H1 (cell line): ENCODE measurements around the gene MCM7. TPM values are rescaled to one million over a fixed set of nuclear protein-coding genes. Genes with fewer than 3 reads are reported as not detected.

Experiments used
- CBX8 ChIP-seq: fragments of 300-800, 300-1000 bp; sonication (generic); IDR thresholded peaks from 2 replicates; pipeline ENCODE4 v1.7.1; 2016; ENCODE audit warnings: low read depth, low read length, borderline replicate concordance
- CTBP2 ChIP-seq: IDR thresholded peaks from 2 replicates; pipeline ENCODE4 v1.7.0; 2011; ENCODE audit warnings: borderline replicate concordance, mild to moderate bottlenecking, moderate library complexity, mixed read lengths, low read length; ENCODE audit not compliant: insufficient read depth, insufficient read length
- GABPA ChIP-seq: IDR thresholded peaks from 2 replicates; pipeline ENCODE4 v1.6.1; 2011; ENCODE audit warnings: mild to moderate bottlenecking, low read length, moderate library complexity, borderline replicate concordance; ENCODE audit not compliant: insufficient read depth
- GTF2F1 ChIP-seq: IDR thresholded peaks from 2 replicates; pipeline ENCODE4 v1.6.1; 2012; ENCODE audit warnings: low read depth, low read length, improper control_type of control experiment, borderline replicate concordance
- KDM1A ChIP-seq: fragments of 200-600, 300-600 bp; sonication (generic); IDR thresholded peaks from 2 replicates; pipeline ENCODE4 v1.7.1; 2016; ENCODE audit warnings: mild to moderate bottlenecking, low read length, borderline replicate concordance
- MAFK ChIP-seq: IDR thresholded peaks from 2 replicates; pipeline ENCODE4 v1.6.1; 2012; ENCODE audit warnings: low read depth, mild to moderate bottlenecking, improper control_type of control experiment, low read length
- NANOG ChIP-seq: IDR thresholded peaks from 2 replicates; pipeline ENCODE4 v1.6.1; 2011; ENCODE audit warnings: low read length, low read depth, mild to moderate bottlenecking, inconsistent platforms; ENCODE audit not compliant: insufficient read depth, poor library complexity, severe bottlenecking
- NRF1 ChIP-seq: IDR thresholded peaks from 2 replicates; pipeline ENCODE4 v1.6.1; 2011; ENCODE audit warnings: mild to moderate bottlenecking, low read depth, low read length, improper control_type of control experiment
- POU5F1 ChIP-seq: IDR thresholded peaks from 2 replicates; pipeline ENCODE4 v1.6.1; 2011; ENCODE audit warnings: low read depth, mild to moderate bottlenecking, low read length, moderate library complexity
- RFX5 ChIP-seq: IDR thresholded peaks from 2 replicates; pipeline ENCODE4 v1.6.1; 2011; ENCODE audit warnings: low read depth, low read length, improper control_type of control experiment, borderline replicate concordance
- RNF2 ChIP-seq: fragments of 200-900, 300-1000 bp; sonication (generic); IDR thresholded peaks from 2 replicates; pipeline ENCODE4 v1.7.1; 2016; ENCODE audit warnings: borderline replicate concordance, low read depth, mild to moderate bottlenecking, antibody characterized with exemption, low read length; ENCODE audit not compliant: poor library complexity, severe bottlenecking; ENCODE audit errors: missing control alignments
- SAP30 ChIP-seq: fragments of 300-600 bp; sonication (generic); IDR thresholded peaks from 2 replicates; pipeline ENCODE4 v1.7.1; 2012; ENCODE audit warnings: low read length, moderate library complexity, mild to moderate bottlenecking, inconsistent platforms; ENCODE audit not compliant: insufficient read depth, insufficient replicate concordance
- SIN3A ChIP-seq, 2 experiments: IDR thresholded peaks in 1 of 2; conservative IDR thresholded peaks in 1 of 2; 2 replicates each; pipeline ENCODE4 v1.6.1; 2011 to 2012; ENCODE audit warnings: low read length in 2 of 2, improper control_type of control experiment in 1 of 2, low read depth in 1 of 2, mild to moderate bottlenecking in 1 of 2
- SIRT6 ChIP-seq: IDR thresholded peaks from one replicate; pipeline ENCODE4 v1.7.1; 2012; ENCODE audit warnings: low read length, inconsistent platforms
- TAF1 ChIP-seq: IDR thresholded peaks from 2 replicates; pipeline ENCODE4 v1.6.1; 2011; ENCODE audit warnings: mild to moderate bottlenecking, low read depth, low read length
- TEAD4 ChIP-seq: IDR thresholded peaks from 2 replicates; pipeline ENCODE4 v1.6.1; 2012; ENCODE audit warnings: low read depth, low read length, inconsistent platforms, mixed read lengths
- YY1 ChIP-seq: IDR thresholded peaks from 2 replicates; pipeline ENCODE4 v1.6.1; 2011; ENCODE audit warnings: low read depth, mild to moderate bottlenecking, low read length
- polyA plus RNA-seq, 7 experiments: library from polyadenylated mRNA; depleted of rRNA in 3 of 7; stranded (reverse) in 5 of 7; unstranded in 2 of 7; fragments of >200 nt in 5 of 7; fragments of 200-250 nt in 2 of 7; gene quantifications; 1 replicate in 5 of 7; 2 replicates in 1 of 7; 4 replicates in 1 of 7; pipeline versions ENCODE4 v1.2.1 to v1.2.3, GENCODE V29; 2011 to 2013; ENCODE audit warnings: missing spikeins in 2 of 7, mixed read lengths in 2 of 7
- total RNA-seq: library from RNA; stranded (reverse); fragmentation: NEBNext Ultra II Directional; extraction: Animal tissue kit (Norgen Biotek cat#: 25700); gene quantifications from 2 replicates; pipeline ENCODE4 v1.2.1, GENCODE V29; 2021
- TF ChIP-seq, protein P1 (sequence below): IDR thresholded peaks from 2 replicates; pipeline ENCODE4 v1.6.1; 2012; ENCODE audit warnings: inconsistent platforms
- TF ChIP-seq, protein P2 (sequence below): IDR thresholded peaks from 2 replicates; pipeline ENCODE4 v1.6.1; 2012; ENCODE audit warnings: low read length, inconsistent platforms
- TF ChIP-seq, protein P3 (sequence below): IDR thresholded peaks from 2 replicates; pipeline ENCODE4 v1.6.1; 2011; ENCODE audit warnings: low read depth, mild to moderate bottlenecking, low read length; ENCODE audit not compliant: insufficient read depth

Gene MCM7
- total and polyA plus RNA-seq, 2 of the 8 experiments (the other 6 are each of a cell fraction or from before 2014, with no cell fraction given): 313 to 344 TPM

DNA sequence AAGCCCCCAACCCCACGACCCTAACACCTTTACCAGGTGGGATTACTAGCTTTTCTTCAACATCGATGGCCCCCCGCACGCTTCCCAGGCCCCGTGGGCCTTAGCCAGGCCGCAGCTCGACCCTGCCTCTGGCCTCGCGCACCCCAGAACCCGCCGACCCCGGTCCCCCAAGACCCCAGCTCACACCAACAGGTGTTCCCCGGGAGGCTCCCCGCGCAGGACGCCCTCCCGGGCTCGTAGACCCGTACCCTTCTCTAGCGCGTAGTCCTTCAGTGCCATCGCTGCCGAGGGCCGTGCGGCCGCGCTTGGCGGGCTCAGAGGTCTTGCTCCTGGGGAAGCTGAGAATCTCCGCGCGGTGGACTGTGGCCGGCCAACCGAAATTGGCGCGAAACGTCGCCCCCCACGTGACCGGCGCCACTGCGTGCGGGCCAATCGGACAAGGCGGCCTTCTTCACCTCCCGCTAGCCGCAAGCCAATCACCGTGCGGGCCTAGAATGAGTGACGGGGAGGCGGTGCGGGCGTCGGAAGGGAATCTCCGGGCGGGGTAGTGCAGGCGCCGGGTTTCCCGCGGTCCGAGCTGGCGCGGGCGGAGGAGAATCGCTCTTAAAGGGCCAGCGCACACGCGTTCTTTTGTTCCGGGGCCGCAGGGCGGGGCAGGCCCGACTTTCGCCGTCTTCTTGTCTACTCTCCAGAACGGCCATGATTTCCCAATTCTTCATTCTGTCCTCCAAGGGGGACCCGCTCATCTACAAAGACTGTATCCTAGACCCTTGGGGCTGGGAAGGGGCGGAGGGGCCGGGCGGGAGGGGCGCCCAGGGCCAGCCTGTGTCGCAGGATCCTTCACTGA lies at the start of gene MCM7, which contains the start of gene AP4M1 (continued):
- no peak for TF ChIP-seq CTBP2
- no peak for TF ChIP-seq POU5F1
- no peak for TF ChIP-seq RFX5
- no peak for TF ChIP-seq NANOG
- TF ChIP-seq NRF1: no peak
- TF ChIP-seq, protein P1, sequence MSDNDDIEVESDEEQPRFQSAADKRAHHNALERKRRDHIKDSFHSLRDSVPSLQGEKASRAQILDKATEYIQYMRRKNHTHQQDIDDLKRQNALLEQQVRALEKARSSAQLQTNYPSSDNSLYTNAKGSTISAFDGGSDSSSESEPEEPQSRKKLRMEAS: peak; percentile 96
- TF ChIP-seq GTF2F1: no peak; the same call in 1 of the 2 replicates
- TF ChIP-seq SIN3A (conservative IDR thresholded peaks at IDR 0.05 in 1 of 2, IDR thresholded peaks at IDR 0.05 in 1 of 2; ENCODE audit: low read depth in 1 of 2, low read length in 2 of 2): peak; percentile 4 to 30; a peak in 1 of 4 replicates
- TF ChIP-seq TEAD4: 0 out of 2 replicates have a peak, but pooled peaks have one; percentile 8
- TF ChIP-seq, protein P2, sequence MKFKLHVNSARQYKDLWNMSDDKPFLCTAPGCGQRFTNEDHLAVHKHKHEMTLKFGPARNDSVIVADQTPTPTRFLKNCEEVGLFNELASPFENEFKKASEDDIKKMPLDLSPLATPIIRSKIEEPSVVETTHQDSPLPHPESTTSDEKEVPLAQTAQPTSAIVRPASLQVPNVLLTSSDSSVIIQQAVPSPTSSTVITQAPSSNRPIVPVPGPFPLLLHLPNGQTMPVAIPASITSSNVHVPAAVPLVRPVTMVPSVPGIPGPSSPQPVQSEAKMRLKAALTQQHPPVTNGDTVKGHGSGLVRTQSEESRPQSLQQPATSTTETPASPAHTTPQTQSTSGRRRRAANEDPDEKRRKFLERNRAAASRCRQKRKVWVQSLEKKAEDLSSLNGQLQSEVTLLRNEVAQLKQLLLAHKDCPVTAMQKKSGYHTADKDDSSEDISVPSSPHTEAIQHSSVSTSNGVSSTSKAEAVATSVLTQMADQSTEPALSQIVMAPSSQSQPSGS: 0 out of 2 replicates have a peak, but pooled peaks have one; percentile 23
- TF ChIP-seq GABPA: no peak
- no peak for TF ChIP-seq KDM1A
- no peak for TF ChIP-seq SIRT6
- TF ChIP-seq CBX8: no peak
- peak; percentile 86 for TF ChIP-seq TAF1
- no peak for TF ChIP-seq MAFK
- TF ChIP-seq SAP30: no peak
- TF ChIP-seq RNF2: no peak
- no peak; the same call in 1 of the 2 replicates for TF ChIP-seq YY1
- TF ChIP-seq, protein P3, sequence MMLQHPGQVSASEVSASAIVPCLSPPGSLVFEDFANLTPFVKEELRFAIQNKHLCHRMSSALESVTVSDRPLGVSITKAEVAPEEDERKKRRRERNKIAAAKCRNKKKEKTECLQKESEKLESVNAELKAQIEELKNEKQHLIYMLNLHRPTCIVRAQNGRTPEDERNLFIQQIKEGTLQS: peak; percentile 83
